ENCODE measurements around the gene MFSD1. TPM values are rescaled to one million over a fixed set of nuclear protein-coding genes. Genes with fewer than 3 reads are reported as not detected.

MFSD1 gene
- total and polyA plus RNA-seq, 9 of the 15 experiments (the other 6 are each of a cell fraction or from before 2014, with no cell fraction given) = 8.7 to 49.5 (median 28.6) TPM

- no peak for TF ChIP-seq MTA1 (IDR thresholded peaks at IDR 0.05; ENCODE audit: borderline replicate concordance)
- no peak for TF ChIP-seq ZNF347 (CRISPR knock-in tag; IDR thresholded peaks at IDR 0.05; ENCODE audit: low read depth)
- peak; percentile 68; the same call in 1 of the 2 replicates for TF ChIP-seq ZNF263 (CRISPR knock-in tag; IDR thresholded peaks at IDR 0.05; ENCODE audit: borderline replicate concordance)
- peak; percentile 96 to 100 for TF ChIP-seq SIN3A (IDR thresholded peaks at IDR 0.05; ENCODE audit: borderline replicate concordance in 2 of 2, control insufficient read depth in 1 of 2, low read depth in 2 of 2, low read length in 2 of 2)
- TF ChIP-seq MCM3 (IDR thresholded peaks at IDR 0.05) = no peak
- TF ChIP-seq SUPT5H (IDR thresholded peaks at IDR 0.05) = peak; percentile 84
- TF ChIP-seq FUS (optimal IDR thresholded peaks at IDR 0.05; ENCODE audit: low read depth, low read length) = no peak
- TF ChIP-seq BACH1 (tag; IDR thresholded peaks at IDR 0.05) = no peak
- TF ChIP-seq, protein P1, sequence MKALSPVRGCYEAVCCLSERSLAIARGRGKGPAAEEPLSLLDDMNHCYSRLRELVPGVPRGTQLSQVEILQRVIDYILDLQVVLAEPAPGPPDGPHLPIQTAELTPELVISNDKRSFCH (CRISPR knock-in tag; IDR thresholded peaks at IDR 0.05) = no peak
- TF ChIP-seq, protein P1 (tag; IDR thresholded peaks at IDR 0.05) = peak; percentile 47
- TF ChIP-seq SAP30 (IDR thresholded peaks at IDR 0.05; ENCODE audit: borderline replicate concordance, insufficient read depth, low read depth, low read length, poor library complexity, severe bottlenecking) = peak; percentile 97
- TF ChIP-seq ZBED1 (IDR thresholded peaks at IDR 0.05) = no peak
- no peak for TF ChIP-seq KLF16 (IDR thresholded peaks at IDR 0.05)
- TF ChIP-seq TGIF2 (CRISPR knock-in tag; IDR thresholded peaks at IDR 0.05) = peak; percentile 99
- TF ChIP-seq, protein P2, sequence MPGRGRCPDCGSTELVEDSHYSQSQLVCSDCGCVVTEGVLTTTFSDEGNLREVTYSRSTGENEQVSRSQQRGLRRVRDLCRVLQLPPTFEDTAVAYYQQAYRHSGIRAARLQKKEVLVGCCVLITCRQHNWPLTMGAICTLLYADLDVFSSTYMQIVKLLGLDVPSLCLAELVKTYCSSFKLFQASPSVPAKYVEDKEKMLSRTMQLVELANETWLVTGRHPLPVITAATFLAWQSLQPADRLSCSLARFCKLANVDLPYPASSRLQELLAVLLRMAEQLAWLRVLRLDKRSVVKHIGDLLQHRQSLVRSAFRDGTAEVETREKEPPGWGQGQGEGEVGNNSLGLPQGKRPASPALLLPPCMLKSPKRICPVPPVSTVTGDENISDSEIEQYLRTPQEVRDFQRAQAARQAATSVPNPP (IDR thresholded peaks at IDR 0.05; ENCODE audit: borderline replicate concordance, insufficient read depth, insufficient read length) = no peak
- no peak; the same call in 1 of the 2 replicates for TF ChIP-seq ATF1 (CRISPR knock-in tag; IDR thresholded peaks at IDR 0.05)
- TF ChIP-seq ATF1 (tag; IDR thresholded peaks at IDR 0.05) = peak; percentile 82
- TF ChIP-seq SREBF1 (IDR thresholded peaks at IDR 0.05; ENCODE audit: borderline replicate concordance, low read depth, low read length) = no peak
- TF ChIP-seq RBBP5 (IDR thresholded peaks at IDR 0.05; ENCODE audit: borderline replicate concordance, insufficient read depth, low read length, poor library complexity, severe bottlenecking) = peak; percentile 71
Measured at GRCh38 chr3:158801696-158802408, at the start of gene MFSD1 (continued).

Measured in K562 (cell line).